Iris pigment epithelial cell (primary cell): Measurements from ENCODE around the gene CHURC1.

ENCODE experiments used
- DNase-seq: peaks from one replicate; pipeline ENCODE4 v3.0.0-alpha.2; 2011; ENCODE audit warnings: low read depth

CHURC1 gene

DNA sequence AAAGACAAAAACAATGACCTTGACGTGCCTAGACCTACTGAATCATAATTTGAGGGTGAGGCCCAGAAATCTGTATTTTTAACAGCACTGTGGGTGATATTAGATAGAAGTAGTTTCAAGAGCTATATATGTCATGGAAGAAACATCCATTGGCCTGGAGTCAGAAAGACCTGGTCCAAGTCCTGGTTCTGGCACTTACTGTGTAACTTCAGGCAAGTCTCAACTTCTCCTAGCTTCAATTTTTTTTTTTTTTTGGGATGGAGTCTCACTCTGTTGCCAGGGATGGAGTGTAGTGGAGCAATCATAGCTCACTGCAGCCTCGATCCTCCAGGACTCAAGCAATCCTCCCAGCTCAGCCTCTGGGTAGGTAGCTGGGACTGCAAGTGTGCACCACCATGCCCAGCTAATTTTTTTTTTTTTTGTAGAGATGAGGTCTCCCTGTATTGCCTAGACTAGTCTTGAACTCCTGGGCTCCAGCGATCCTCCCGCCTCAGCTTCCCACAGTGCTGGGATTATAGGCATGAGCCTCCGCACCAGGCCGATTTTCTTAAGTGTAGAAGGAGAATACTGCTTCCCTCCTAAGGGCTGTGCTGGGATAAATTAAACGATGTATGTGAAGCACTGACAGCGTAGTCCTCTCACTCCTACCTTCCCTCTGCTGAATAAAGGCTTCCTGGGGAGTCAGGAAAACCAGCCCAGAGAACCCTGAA is 42.6 kb downstream of the CHURC1 start:
- DNase-seq, result no peak

GRCh38 chr14:64958201-64958600 is 43.9 kb downstream of the CHURC1 start:
- DNase-seq, result no peak

GRCh38 chr14:64958743-64959142 is 44.5 kb downstream of the CHURC1 start:
- DNase-seq, result no peak

DNA sequence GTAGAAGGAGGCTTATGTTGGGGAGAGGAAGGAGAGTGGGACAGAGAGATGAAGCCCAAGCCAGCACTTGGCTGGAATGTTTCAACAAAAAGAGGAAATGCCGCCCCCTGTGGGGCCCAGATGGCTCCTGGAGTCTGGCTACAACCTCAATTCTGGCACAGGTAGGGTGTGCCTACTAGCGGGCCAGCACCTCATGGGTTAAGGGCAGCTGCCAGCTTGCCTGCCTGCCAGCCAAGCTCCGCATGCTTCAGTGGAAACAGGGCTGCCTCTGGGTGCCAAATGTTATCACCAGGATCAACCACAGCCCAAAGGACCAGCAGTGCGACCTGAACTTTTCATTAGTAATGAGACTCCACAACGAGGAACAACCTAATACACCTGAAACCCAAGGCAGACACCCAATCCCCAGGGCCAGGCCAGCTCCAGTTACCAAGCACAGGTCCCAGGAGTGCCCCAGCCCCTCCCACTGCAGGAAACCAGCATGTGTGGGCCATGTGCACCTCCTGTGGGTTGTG is 46.6 kb downstream of the CHURC1 start:
- no peak for DNase-seq

GRCh38 chr14:64963611-64964010 is 49.4 kb downstream of the CHURC1 start:
- no peak for DNase-seq

- DNase-seq, result no peak
These were observed 51.2 kb downstream of the CHURC1 start for GRCh38 chr14:64965356-64966000.

DNA sequence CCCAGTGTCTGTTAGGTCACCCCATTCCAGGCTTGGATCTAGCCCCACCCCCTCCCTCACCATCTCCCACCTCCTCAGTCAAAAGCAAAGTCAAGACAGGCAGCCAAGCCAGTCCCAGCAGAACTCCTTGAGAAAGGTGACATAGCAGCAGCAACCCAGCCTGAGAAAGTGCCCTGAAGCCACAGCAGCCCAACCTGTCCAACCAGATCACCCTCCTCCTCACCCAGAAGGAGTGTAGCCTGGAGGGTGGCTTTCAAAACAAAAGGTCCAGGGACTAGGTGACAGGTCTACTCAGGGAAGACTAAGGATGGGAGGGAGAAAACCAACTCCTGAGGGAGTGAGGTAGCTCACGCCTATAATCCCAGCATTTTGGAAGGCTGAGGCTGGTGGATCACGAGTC is 52.7 kb downstream of the CHURC1 start:
- no peak for DNase-seq

- DNase-seq, result no peak
These were observed 53.9 kb downstream of the CHURC1 start for GRCh38 chr14:64968167-64968566.

GRCh38 chr14:64968651-64969050 is 54.4 kb downstream of the CHURC1 start:
- DNase-seq, result no peak

DNA sequence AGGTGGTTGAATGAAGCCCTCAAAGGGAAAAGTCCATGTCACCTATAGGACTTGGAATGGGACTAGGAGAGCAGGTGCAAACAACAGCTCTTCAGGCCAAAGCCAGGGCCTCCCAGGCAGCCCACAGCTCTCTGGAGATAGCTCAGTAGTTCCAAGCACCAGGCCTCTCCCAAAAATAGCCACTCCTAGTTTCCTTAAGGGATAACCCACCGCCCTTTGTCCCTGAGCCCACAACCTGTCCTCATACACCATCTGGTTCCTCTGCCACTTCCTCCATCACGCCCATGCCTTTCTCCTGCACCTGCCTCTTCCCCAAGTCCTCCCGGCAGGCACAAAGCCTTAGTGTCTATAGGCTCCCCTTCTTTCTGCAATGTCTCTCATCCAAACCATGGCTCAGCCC is 55.8 kb downstream of the CHURC1 start:
- no peak for DNase-seq

DNA sequence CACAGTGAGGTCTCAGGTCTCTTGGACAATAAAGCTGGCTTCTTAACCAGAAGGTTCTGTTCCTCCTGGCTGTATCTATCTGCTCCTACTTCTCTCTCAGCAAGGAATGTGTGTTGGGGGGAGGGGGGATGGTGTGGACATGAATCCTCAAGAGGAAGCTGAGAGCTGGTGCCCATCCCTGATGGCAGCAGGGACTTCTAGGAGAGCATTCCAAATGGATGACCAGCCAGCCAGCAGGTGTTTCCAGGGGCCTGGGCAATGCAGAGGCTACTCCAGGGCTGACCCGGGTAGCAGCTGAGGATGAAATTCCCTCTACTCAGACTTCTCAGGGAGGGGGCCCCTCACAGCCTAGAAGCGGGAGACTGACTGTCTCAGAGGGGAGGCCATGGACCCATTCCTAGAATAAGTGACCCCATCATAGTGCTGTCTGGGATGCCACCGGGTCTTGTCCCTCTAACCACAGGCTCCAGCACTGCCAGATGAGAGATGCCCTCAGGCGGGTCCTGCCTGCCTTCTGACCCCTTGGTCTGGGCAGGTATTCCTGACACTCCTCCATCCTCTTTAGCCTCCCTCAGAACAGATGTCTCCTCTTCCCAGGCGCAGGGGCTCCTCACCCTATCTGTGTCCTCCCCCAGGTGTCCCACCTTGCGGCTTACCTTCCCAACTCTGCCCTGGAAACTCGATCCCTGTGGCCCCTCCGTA is 56.7 kb downstream of the CHURC1 start:
- DNase-seq, result no peak

- no peak for DNase-seq
These were observed 57.3 kb downstream of the CHURC1 start for GRCh38 chr14:64971491-64971942.

- DNase-seq, result peak; percentile 16
These were observed 57.9 kb downstream of the CHURC1 start, which contains the start of gene RAB15 for GRCh38 chr14:64971943-64972791. Gene RAB15 (minus strand): TSS chr14:64972336. CDS start chr14:64972076, 260 bp downstream.

DNA sequence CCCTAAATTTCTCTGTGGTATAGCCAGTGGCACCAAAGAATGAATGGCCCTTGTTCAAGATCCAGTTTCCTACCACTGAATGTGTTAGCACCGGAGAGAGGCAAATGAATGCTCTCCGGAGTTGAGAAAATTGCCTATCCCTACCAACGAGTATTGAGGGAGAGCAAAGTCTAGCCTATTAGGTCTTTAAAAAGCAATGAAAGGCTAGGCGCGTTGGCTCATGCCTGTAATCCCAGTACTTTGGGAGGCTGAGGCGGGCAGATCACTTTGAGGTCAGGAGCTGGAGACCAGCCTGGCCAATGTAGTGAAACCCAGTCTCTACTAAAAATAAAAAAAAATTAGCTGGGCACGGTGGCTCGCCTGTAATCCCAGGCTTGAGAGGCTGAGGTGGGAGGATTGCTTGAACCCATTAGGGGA is 58.8 kb downstream of the CHURC1 start:
- DNase-seq, result no peak

- DNase-seq, result no peak
These were observed 59.6 kb downstream of the CHURC1 start for GRCh38 chr14:64973826-64974225.

DNA sequence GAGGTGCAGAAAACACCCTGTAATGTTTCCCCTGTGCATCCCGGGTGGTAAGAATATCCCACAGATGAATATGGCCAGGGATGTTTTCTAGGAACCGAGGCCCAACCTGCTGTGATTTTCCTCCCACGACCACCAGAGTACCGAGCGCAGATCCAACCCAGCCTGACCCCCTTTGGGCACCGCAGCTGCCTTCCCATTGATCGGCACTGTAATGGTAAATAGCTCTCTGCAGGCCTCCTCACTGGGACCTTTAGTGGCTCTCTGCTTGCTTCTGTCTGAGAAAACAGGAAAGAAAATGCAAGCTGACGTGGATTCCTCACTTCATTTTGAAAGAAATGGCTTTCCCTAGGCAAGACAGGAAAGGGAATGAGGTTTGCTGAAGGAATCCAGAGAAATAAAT is 60.3 kb downstream of the CHURC1 start:
- DNase-seq, result no peak

DNA sequence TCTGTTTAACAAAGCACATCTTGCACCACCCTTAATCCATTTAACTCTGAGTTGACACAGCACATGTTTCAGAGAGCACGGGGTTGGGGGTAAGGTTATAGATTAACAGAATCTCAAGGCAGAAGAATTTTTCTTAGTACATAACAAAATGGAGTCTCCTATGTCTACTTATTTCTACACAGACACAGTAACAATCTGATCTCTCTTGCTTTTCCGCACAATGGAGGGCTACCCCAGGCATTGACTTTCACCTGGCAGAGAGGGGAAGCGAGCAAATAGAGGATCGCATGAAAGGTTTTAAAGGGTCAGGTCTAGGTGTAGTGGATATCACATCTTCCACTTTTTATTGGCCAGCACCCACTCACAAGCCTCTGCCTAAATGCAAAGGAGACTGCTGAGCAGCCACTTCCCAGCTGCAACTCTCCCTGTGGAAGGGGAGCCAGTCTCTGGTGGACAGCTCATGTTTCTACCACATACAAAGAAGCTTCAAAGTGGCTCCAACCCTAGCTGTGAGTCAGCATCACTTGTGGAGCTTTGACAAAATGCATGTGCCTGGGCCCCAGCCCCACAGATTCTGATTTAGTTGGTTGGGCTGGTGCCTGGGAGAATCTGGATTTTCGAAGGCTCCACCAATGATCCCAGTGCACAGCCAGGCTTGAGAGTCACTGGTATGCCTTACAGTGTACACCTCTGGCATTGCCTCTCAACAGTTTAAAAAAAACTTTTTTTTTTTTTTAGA is 65.2 kb downstream of the CHURC1 start:
- DNase-seq, result peak; percentile 48

DNA sequence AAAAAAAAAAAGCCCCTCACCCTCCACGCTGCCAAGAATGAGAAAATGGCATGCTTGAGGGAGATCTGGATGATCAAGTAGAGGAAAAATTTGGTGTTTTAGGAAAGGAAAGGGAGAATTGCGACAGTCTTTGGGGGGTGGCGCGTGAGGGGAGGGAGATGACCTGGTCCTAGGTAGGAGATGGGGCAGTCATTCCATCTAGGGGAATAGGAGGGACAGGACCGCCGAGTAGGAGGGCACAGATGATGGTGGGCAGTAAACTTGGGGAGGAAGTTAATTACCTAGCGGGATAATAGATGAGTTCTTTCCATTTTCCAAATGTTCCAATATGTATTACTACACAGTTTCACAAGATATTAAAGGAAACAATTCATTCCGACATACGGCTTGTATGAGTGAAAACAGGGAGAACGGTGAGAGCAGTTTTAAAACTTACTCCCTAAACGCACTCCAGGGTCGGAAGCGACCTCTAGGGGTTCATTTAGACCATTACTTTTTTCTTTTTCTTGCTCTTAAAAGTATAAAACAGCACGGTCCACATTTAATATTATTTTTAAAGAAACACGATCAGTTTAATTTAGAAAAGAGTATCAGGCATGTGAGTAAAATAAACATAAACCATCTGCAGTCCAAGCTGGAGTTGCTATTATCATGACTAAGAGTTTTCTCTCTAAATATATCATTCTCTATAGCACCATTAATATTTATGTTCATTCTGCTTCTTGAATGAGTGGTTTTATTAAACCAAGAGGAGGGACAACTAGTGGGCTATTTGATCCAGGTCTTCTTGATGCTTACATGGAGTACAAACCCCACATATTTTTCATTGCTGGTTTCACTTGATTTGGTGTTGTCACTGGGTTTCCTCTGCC is 69.4 kb downstream of the CHURC1 start:
- peak; percentile 66 for DNase-seq
